Mammary epithelial cell (primary cell): ENCODE measurements around the gene TSTD1.

Experiments
- CTCF ChIP-seq, 2 donors: IDR thresholded peaks in 1 of 2; conservative IDR thresholded peaks in 1 of 2; 2 replicates each; pipeline ENCODE4 v1.5.1; 2011 to 2012; ENCODE audit warnings: inconsistent platforms in 2 of 2, low read length in 2 of 2, mild to moderate bottlenecking in 2 of 2, control low read depth in 1 of 2, low read depth in 1 of 2; ENCODE audit not compliant: insufficient read depth in 1 of 2; ENCODE audit errors: extremely low read depth in 1 of 2
- EZH2 ChIP-seq: IDR thresholded peaks from 2 replicates; pipeline ENCODE4 v1.6.1; 2012; ENCODE audit warnings: low read length, inconsistent platforms, borderline replicate concordance

- TF ChIP-seq CTCF (conservative IDR thresholded peaks at IDR 0.05 in 1 of 2, IDR thresholded peaks at IDR 0.05 in 1 of 2; ENCODE audit: extremely low read depth in 1 of 2, insufficient read depth in 1 of 2, low read depth in 1 of 2, low read length in 2 of 2) (no peak), EZH2 (no peak)
These were observed 872 bp downstream of the TSTD1 start for GRCh38 chr1:161037661-161038522.
